DOHH2 (cell line): ENCODE results near the gene NXNL2.

ENCODE experiments used
- EZH2phosphoT487 ChIP-seq: fragments of 200-600 bp; sonication (generic); IDR thresholded peaks from 2 replicates; pipeline ENCODE4 v1.6.1; 2017; ENCODE audit warnings: borderline replicate concordance, mild to moderate bottlenecking, antibody characterized with exemption, low read length, moderate library complexity, mixed read lengths
- TF ChIP-seq, protein P1 (sequence below): fragments of 200-600 bp; sonication (generic); IDR thresholded peaks from one replicate; pipeline ENCODE4 v1.5.1; 2014; ENCODE audit warnings: antibody characterized with exemption, mild to moderate bottlenecking, low read depth, low read length; ENCODE audit not compliant: poor library complexity, severe bottlenecking

GRCh38 chr9:88502552-88503034 lies 32.4 kb upstream of the NXNL2 start:
- TF ChIP-seq, protein P1, sequence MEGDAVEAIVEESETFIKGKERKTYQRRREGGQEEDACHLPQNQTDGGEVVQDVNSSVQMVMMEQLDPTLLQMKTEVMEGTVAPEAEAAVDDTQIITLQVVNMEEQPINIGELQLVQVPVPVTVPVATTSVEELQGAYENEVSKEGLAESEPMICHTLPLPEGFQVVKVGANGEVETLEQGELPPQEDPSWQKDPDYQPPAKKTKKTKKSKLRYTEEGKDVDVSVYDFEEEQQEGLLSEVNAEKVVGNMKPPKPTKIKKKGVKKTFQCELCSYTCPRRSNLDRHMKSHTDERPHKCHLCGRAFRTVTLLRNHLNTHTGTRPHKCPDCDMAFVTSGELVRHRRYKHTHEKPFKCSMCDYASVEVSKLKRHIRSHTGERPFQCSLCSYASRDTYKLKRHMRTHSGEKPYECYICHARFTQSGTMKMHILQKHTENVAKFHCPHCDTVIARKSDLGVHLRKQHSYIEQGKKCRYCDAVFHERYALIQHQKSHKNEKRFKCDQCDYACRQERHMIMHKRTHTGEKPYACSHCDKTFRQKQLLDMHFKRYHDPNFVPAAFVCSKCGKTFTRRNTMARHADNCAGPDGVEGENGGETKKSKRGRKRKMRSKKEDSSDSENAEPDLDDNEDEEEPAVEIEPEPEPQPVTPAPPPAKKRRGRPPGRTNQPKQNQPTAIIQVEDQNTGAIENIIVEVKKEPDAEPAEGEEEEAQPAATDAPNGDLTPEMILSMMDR: no peak
- TF ChIP-seq EZH2phosphoT487: no peak
